HG02678 (cell line): ENCODE results near the gene GALNT8.
"Not testable (repeated sequence)": the region's sequence is repeated elsewhere in the genome, so short reads cannot be mapped to it uniquely, and the experiment has no call there.

Experiments
- ATAC-seq: cut with Tn5 transposase; IDR thresholded peaks from one replicate; pipeline ENCODE4 v1.9.1; 2021; ENCODE audit warnings: mild to moderate bottlenecking, moderate library complexity; ENCODE audit not compliant: unreplicated experiment

Gene GALNT8

DNA sequence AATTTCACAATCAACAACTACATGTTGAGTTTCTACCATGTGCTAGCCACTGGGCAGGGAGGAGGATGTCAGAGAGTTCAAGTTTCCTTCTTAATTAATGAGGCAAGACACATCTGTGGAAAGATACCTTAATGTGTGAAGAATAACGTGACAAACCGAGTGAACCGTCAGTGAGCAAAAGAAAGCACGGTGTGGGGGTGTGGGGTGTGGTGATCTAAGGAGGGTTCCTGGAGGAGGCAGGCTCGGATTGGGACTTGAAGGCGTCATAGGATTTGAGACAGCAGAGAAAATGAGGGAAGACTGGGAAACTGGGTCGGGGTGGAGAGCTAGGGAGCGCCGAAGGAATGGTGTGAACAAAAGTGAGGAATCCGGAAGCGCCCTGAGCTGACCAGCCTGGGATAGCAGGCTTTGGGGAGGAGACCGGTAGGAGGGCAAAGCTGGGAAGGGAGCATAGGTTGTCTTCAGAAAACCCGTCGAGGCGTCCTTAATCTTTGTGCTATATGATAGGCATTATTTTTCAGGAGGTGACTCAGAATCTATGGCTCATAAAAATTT is 22.3 kb downstream of the GALNT8 start:
- no peak for ATAC-seq

DNA sequence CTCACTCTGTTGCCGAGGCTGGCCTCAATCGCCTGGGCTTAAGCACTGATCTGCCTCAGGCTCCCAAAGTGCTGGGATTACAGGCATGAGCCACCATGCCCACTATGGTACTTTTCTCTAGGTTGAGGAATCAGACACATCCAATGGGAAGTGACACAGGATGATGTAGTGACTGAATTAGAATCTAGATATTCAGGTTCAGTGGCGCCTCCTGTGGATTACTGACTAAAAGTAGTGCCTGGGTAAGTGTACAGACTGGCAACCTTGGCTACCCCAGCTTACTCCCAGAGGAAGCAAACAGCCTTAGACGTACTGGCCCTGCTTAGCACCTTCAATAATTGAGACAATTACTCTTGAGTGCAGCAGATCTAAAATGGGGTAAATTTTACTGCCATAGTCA is 22.8 kb downstream of the GALNT8 start:
- ATAC-seq: no peak

DNA sequence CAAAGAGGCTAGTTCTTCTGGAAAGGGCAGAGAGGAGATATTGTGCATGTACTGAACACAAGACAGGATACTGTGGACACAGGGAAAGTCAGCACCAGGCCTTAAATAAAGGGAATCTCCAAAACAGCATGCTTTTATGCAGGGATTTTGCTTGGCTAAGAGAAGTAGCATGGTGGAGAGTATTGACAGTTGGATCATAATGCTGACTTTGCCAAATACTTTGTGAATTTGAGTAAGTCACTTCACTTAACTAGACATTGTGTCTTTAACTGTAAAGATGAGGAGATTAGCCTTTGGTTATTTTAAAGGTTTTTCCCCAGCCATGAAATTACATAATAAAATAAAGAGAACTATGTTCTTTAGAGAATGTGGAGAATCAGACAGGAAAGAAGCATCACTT is 24.5 kb downstream of the GALNT8 start:
- ATAC-seq: no peak

GRCh38 chr12:4745249-4745648 is 25.0 kb downstream of the GALNT8 start:
- no peak for ATAC-seq

DNA sequence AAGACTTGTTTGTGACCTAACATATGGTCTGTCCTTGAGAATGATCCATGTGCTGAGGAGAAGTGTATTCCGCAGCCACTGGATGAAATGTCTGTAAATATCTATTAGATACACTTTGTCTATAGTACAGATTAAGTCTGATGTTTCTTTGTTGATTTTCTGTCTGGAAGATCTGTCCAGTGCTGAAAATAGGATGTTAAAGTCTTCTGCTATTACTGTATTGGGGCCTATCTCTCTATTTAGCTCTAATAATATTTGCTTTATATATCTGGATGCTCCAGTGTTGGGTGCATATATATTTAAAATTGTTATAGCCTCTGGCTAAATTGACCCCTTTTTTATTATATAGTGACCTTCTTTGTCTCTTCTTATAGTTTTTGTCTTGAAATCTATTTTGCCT is 31.5 kb downstream of the GALNT8 start:
- ATAC-seq: not testable (repeated sequence)

- no peak for ATAC-seq
These were observed 42.6 kb downstream of the GALNT8 start for GRCh38 chr12:4762773-4763172.

DNA sequence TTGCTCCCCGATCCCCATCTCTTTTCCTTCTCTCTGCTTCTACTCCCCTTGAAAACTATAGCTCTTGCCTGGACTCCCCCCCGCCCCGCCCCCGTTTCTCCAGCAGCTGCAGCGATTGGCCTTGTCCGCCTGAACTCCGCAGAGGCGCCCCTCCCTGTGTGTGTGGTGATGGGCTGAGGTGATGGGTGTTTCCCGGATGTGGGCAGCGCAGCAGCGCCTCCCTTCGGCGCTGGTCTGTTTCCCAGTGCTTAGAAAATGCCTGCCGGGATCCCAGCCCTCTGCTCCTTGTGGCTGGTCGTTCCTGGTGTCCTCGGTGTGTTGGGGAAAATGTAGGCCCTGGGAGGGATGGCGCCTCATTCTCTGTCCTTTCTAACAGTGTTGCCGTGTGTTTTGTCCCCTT is 43.3 kb downstream of the GALNT8 start:
- no peak for ATAC-seq

DNA sequence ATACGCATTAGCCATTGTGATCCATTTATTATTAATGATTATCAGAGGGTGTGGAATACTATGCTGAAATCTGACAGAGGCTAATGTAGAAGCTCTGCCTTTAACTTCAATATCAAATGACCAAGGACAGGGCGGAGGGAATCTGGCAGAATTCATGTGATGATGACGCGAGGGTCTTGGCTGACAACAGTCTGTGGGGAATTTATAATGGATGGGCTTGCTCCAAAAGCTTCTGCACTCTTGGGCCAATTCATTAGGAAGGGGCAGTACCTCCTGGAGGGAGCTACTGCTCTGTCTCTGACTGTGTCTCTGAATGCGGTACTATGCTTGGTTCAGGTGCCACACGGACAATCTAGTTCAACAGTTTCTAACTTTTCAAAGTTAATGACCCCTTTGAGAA is 46.2 kb downstream of the GALNT8 start:
- ATAC-seq: no peak

DNA sequence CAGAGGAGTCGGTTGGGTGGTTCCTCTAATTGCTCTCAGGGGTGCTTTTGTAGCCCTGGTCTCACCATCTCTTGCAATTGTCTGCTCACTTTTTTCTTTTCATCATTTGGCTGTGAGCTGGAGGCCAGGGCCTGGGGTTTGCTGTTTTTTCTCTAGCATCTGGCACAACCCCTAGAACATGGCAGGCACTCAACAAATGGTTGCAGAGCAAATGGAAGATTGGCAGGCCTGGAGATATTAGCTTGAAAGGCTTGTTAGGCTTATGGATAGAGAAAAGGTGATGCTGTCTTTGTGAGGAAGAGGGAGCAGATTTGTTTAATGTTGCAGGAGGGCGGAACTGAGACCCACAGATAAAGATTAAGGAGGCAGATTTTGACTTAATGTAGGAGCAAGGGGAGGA is 47.0 kb downstream of the GALNT8 start:
- ATAC-seq: no peak

DNA sequence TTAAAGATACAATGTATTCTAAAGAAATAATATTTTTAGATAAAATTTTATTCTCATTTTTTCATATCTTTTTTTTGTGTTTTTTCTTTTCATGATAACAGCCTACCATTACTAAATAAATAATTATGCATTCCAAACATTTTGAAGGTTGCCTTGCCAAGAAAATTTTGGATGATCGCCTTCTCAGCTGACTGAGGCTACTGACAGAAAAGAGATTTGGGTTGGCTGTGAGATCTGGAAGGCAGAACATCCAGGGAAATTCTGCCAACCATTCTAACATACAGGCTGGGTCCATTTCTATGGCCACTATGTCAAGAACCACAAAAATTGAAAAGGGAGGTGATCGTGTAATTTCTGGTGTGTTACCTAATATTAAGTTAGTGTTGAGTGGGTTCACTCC is 48.1 kb downstream of the GALNT8 start:
- no peak for ATAC-seq

DNA sequence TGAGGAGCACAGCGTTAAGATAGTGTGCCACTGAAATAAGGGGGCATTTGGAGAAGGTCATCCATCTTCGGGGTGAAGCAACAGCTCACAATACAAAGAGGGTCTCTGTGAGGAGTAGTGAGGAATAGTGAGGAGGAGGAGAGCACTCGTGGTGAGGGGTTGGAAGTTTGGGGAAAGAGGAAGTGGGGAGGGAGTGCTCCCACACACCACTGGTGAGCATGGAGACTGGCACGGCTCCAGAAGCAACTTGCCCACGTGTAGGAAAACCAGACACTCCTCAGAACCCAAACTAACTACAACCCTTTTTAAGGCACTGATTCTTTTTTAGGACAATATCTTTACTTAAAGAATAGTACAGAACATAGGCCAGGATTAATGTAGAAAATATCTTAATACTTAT is 48.9 kb downstream of the GALNT8 start:
- ATAC-seq: no peak

- ATAC-seq: no peak
These were observed 51.2 kb downstream of the GALNT8 start for GRCh38 chr12:4771172-4771959.

GRCh38 chr12:4771960-4772566 is 51.9 kb downstream of the GALNT8 start:
- ATAC-seq: no peak

GRCh38 chr12:4775936-4776335 is 55.7 kb downstream of the GALNT8 start:
- ATAC-seq: no peak

GRCh38 chr12:4779749-4780148 is 59.5 kb downstream of the GALNT8 start:
- no peak for ATAC-seq

DNA sequence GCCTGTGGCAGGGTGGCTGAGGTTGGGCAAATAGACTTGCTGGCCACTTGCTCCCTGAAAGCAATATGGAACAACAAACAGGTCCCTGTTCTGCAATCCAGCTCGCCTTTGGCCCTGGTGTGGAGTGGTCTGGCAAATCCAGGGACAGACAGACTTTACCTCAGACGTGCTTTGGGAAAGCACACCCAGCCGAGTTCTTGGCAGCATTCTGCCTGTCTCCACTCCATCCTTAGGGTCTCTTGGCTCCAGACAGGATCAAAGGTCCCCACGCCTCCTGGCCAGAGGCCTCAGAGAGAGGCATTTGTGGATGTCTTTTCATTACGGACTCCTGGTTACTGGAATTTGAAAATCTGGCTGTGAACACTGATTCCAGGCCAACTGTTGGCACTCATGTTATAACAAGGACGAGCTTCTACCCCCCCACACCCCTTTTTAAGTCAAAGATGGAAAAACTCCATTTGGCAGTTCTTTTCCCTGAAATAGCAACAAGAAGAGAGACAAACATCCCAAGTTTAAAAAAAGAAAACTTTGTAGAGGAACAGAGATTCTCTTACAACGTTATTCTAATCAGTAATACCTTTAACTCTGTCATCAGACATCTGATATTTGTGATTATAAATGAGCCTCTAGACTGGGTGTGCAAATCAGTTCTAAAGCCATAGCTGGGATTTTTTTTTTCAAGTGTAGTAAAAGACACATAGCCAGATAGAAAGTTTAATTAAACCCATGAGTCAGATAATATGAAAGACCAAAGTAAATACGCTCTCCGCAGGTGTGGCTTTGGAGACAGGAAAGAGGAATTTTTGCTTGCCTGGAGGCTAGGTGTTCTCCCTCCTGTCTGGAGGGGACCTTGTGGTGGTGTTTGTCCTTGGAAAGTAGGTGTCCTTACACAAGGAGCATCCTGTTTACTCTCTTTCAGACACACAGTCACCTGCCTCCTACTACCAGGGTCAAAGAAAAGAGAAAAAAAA is 60.7 kb downstream of the GALNT8 start:
- ATAC-seq: no peak

DNA sequence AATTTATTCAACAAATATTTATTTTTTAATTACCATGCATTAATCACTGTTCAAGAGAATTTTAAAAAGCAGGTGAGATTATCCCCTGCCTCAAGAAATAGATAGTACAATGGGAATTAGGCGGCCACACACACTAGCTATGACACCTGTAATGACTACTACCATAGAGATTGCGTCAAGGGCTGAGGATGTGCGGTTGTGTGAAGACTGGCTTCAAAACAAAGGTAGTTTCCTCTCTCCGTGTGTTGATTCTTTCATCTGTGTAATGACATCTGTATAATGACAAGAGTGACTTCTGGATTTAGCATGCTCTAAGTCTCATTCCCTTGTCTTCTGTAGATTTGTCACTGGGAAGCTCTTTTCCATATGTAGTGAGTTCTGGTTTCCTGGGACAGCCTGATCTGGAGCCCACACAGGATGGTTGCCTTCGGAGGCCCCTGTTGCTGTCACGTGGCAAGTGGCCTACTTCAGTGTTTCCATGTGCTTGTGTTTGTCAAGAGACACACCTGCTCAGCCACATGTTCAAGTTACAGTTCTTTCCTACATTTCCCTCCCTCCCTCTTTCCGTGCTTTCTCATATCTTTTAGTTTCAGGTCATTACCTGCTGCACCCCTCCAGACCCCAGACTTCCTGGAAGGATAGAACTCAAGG is 64.3 kb downstream of the GALNT8 start:
- no peak for ATAC-seq

- ATAC-seq: no peak
These were observed 66.6 kb downstream of the GALNT8 start for GRCh38 chr12:4786795-4787194.

GRCh38 chr12:4787965-4788364 is 67.8 kb downstream of the GALNT8 start:
- ATAC-seq: no peak

- ATAC-seq: no peak
These were observed 69.6 kb downstream of the GALNT8 start for GRCh38 chr12:4789776-4790175.

GRCh38 chr12:4791497-4791896 is 71.3 kb downstream of the GALNT8 start:
- no peak for ATAC-seq
